SK-N-SH treated with all-trans-retinoic acid at 6 μM for 48 hours (cell line): ENCODE data around the gene EXOSC10.

Source experiments
- ATAC-seq: fragments of 200-7000 bp; cut with Tn5 transposase; 3 replicates; pipeline ENCODE4 v1.9.1; 2020; ENCODE audit warnings: mild to moderate bottlenecking, moderate library complexity
- ARNTL ChIP-seq: fragments of 450-650 bp; formaldehyde crosslinking; IDR thresholded peaks from 2 replicates; pipeline ENCODE4 v1.5.0; 2020; ENCODE audit warnings: low read depth, mild to moderate bottlenecking, moderate library complexity, borderline replicate concordance
- BACH2 ChIP-seq: fragments of 250-450 bp; sonication (Bioruptor Pico); IDR thresholded peaks from 2 replicates; pipeline ENCODE4 v1.9.0; 2021; ENCODE audit warnings: mild to moderate bottlenecking, borderline replicate concordance
- CSDC2 ChIP-seq: fragments of 250-450 bp; sonication (Bioruptor Pico); IDR thresholded peaks from 2 replicates; pipeline ENCODE4 v1.5.0; 2020; ENCODE audit warnings: mild to moderate bottlenecking, moderate library complexity
- ESRRG ChIP-seq: fragments of 250-450 bp; sonication (Bioruptor Pico); IDR thresholded peaks from 2 replicates; pipeline ENCODE4 v1.6.1; 2021; ENCODE audit warnings: mild to moderate bottlenecking
- GLIS3 ChIP-seq: fragments of 250-450 bp; sonication (Bioruptor Pico); IDR thresholded peaks from 2 replicates; pipeline ENCODE4 v1.5.0; 2020; ENCODE audit warnings: mild to moderate bottlenecking, moderate library complexity
- ISL1 ChIP-seq: fragments of 250-450 bp; sonication (Bioruptor Pico); IDR thresholded peaks from 2 replicates; pipeline ENCODE4 v2.1.2; 2022; ENCODE audit warnings: mild to moderate bottlenecking, moderate library complexity
- OSR1 ChIP-seq: fragments of 250-450 bp; sonication (Bioruptor Pico); IDR thresholded peaks from 2 replicates; pipeline ENCODE4 v1.8.0; 2022; ENCODE audit warnings: moderate library complexity, mild to moderate bottlenecking, inconsistent platforms
- PPARA ChIP-seq: fragments of 250-450 bp; sonication (Bioruptor Pico); IDR thresholded peaks from 2 replicates; pipeline ENCODE4 v1.5.0; 2020; ENCODE audit warnings: mild to moderate bottlenecking, borderline replicate concordance
- RARB ChIP-seq: fragments of 250-450 bp; sonication (Bioruptor Pico); IDR thresholded peaks from 2 replicates; pipeline ENCODE4 v1.8.0; 2021; ENCODE audit warnings: mild to moderate bottlenecking, moderate library complexity
- SNAI2 ChIP-seq: fragments of 250-450 bp; sonication (Bioruptor Pico); IDR thresholded peaks from 2 replicates; pipeline ENCODE4 v1.5.0; 2020; ENCODE audit warnings: mild to moderate bottlenecking, moderate library complexity
- TOX ChIP-seq: fragments of 250-450 bp; sonication (Bioruptor Pico); IDR thresholded peaks from 2 replicates; pipeline ENCODE4 v1.8.0; 2021; ENCODE audit warnings: mild to moderate bottlenecking, moderate library complexity, borderline replicate concordance
- ZC3H10 ChIP-seq: fragments of 250-450 bp; sonication (Bioruptor Pico); IDR thresholded peaks from 2 replicates; pipeline ENCODE4 v1.5.1; 2021; ENCODE audit warnings: mild to moderate bottlenecking, moderate library complexity
- ZFP3 ChIP-seq: fragments of 250-450 bp; sonication (Bioruptor Pico); IDR thresholded peaks from 2 replicates; pipeline ENCODE4 v1.5.0; 2020; ENCODE audit warnings: mild to moderate bottlenecking, moderate library complexity
- ZFP30 ChIP-seq: fragments of 450-650 bp; formaldehyde crosslinking; IDR thresholded peaks from 2 replicates; pipeline ENCODE4 v1.5.0; 2022; ENCODE audit warnings: mild to moderate bottlenecking, moderate library complexity
- ZNF565 ChIP-seq: fragments of 450-650 bp; formaldehyde crosslinking; conservative IDR thresholded peaks from 2 replicates; pipeline ENCODE4 v1.5.0; 2020; ENCODE audit warnings: low read depth, mild to moderate bottlenecking, moderate library complexity
- ZNF70 ChIP-seq: fragments of 450-650 bp; formaldehyde crosslinking; IDR thresholded peaks from 2 replicates; pipeline ENCODE4 v1.5.0; 2020; ENCODE audit warnings: mild to moderate bottlenecking, moderate library complexity
- ZNF8 ChIP-seq: fragments of 450-650 bp; formaldehyde crosslinking; IDR thresholded peaks from 2 replicates; pipeline ENCODE4 v1.5.0; 2020; ENCODE audit warnings: mild to moderate bottlenecking, moderate library complexity
- TF ChIP-seq, protein P1 (sequence below): fragments of 250-450 bp; sonication (Bioruptor Pico); IDR thresholded peaks from 2 replicates; pipeline ENCODE4 v1.5.1; 2021; ENCODE audit warnings: mild to moderate bottlenecking, moderate library complexity
- TF ChIP-seq, protein P2 (sequence below): fragments of 250-450 bp; sonication (Bioruptor Pico); IDR thresholded peaks from 2 replicates; pipeline ENCODE4 v1.5.0; 2020; ENCODE audit warnings: mild to moderate bottlenecking, moderate library complexity
- TF ChIP-seq, protein P3 (sequence below): fragments of 250-450 bp; sonication (Bioruptor Pico); IDR thresholded peaks from 2 replicates; pipeline ENCODE4 v1.5.1; 2020; ENCODE audit warnings: low read depth, mild to moderate bottlenecking, moderate library complexity
- TF ChIP-seq, protein P4 (sequence below): fragments of 250-450 bp; sonication (Bioruptor Pico); IDR thresholded peaks from 2 replicates; pipeline ENCODE4 v1.8.0; 2020; ENCODE audit warnings: mild to moderate bottlenecking, moderate library complexity, borderline replicate concordance

The EXOSC10 gene

DNA sequence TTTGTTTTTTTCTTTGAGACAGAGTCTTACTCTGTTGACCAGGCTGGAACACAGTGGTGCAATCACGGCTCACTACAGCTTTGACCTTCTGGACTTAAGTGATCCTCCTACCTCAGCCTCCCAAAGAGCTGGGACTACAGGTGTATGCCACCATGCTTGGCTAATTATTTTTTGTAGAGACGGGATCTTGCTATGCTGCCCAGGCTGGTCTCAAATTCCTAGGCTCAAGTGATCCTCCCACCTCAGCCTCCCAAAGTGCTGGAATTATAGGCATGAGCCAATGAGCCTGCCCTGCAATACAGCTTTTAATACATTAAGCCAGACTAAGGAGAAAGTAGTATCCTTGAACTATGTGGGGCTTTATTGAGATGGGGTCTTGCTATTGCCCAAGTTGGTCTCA lies 16.6 kb upstream of the EXOSC10 start:
- TF ChIP-seq RARB (CRISPR knock-in tag) (no peak), ZC3H10 (CRISPR knock-in tag) (no peak), ESRRG (no peak), ISL1 (CRISPR knock-in tag) (no peak), ZNF70 (CRISPR knock-in tag) (no peak), ZNF565 (no peak), OSR1 (CRISPR knock-in tag) (no peak), ZFP3 (CRISPR knock-in tag) (no peak), TOX (CRISPR knock-in tag) (no peak), ZFP30 (CRISPR knock-in tag) (no peak), BACH2 (CRISPR knock-in tag) (no peak), CSDC2 (no peak)
- TF ChIP-seq, protein P1, sequence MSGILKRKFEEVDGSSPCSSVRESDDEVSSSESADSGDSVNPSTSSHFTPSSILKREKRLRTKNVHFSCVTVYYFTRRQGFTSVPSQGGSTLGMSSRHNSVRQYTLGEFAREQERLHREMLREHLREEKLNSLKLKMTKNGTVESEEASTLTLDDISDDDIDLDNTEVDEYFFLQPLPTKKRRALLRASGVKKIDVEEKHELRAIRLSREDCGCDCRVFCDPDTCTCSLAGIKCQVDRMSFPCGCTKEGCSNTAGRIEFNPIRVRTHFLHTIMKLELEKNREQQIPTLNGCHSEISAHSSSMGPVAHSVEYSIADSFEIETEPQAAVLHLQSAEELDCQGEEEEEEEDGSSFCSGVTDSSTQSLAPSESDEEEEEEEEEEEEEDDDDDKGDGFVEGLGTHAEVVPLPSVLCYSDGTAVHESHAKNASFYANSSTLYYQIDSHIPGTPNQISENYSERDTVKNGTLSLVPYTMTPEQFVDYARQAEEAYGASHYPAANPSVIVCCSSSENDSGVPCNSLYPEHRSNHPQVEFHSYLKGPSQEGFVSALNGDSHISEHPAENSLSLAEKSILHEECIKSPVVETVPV (CRISPR knock-in tag): no peak
- TF ChIP-seq, protein P2, sequence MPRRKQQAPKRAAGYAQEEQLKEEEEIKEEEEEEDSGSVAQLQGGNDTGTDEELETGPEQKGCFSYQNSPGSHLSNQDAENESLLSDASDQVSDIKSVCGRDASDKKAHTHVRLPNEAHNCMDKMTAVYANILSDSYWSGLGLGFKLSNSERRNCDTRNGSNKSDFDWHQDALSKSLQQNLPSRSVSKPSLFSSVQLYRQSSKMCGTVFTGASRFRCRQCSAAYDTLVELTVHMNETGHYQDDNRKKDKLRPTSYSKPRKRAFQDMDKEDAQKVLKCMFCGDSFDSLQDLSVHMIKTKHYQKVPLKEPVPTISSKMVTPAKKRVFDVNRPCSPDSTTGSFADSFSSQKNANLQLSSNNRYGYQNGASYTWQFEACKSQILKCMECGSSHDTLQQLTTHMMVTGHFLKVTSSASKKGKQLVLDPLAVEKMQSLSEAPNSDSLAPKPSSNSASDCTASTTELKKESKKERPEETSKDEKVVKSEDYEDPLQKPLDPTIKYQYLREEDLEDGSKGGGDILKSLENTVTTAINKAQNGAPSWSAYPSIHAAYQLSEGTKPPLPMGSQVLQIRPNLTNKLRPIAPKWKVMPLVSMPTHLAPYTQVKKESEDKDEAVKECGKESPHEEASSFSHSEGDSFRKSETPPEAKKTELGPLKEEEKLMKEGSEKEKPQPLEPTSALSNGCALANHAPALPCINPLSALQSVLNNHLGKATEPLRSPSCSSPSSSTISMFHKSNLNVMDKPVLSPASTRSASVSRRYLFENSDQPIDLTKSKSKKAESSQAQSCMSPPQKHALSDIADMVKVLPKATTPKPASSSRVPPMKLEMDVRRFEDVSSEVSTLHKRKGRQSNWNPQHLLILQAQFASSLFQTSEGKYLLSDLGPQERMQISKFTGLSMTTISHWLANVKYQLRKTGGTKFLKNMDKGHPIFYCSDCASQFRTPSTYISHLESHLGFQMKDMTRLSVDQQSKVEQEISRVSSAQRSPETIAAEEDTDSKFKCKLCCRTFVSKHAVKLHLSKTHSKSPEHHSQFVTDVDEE (CRISPR knock-in tag): no peak
- TF ChIP-seq, protein P3, sequence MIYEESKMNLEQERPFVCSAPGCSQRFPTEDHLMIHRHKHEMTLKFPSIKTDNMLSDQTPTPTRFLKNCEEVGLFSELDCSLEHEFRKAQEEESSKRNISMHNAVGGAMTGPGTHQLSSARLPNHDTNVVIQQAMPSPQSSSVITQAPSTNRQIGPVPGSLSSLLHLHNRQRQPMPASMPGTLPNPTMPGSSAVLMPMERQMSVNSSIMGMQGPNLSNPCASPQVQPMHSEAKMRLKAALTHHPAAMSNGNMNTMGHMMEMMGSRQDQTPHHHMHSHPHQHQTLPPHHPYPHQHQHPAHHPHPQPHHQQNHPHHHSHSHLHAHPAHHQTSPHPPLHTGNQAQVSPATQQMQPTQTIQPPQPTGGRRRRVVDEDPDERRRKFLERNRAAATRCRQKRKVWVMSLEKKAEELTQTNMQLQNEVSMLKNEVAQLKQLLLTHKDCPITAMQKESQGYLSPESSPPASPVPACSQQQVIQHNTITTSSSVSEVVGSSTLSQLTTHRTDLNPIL: no peak
- ATAC-seq: no peak

DNA sequence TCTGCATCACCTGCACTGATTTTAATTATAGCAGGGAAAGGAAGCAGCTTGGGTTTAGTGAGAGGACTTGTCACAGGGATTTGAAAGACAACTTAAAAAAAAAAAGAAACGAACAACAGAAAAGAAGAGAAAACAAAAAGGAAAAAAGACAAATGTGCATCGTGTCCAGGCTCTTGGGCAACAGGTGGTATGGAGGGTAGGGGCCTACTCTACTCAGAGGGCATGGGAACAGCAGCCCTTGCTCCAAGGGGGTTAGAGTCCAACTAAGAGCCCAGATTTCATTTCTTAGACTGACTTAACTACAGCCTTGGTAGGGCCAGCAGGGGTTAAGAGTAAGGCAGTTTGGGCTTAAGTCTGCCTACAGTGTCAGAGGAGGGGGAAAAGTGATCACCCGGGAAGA lies 15.3 kb upstream of the EXOSC10 start:
- no peak for TF ChIP-seq OSR1 (CRISPR knock-in tag)
- TF ChIP-seq ZNF70 (CRISPR knock-in tag): no peak
- TF ChIP-seq ZNF8 (CRISPR knock-in tag): no peak
- TF ChIP-seq ZFP3 (CRISPR knock-in tag): no peak
- no peak for TF ChIP-seq ZC3H10 (CRISPR knock-in tag)
- no peak for TF ChIP-seq ZNF565
- no peak for TF ChIP-seq PPARA
- TF ChIP-seq, protein P2 (CRISPR knock-in tag): no peak
- TF ChIP-seq, protein P4, sequence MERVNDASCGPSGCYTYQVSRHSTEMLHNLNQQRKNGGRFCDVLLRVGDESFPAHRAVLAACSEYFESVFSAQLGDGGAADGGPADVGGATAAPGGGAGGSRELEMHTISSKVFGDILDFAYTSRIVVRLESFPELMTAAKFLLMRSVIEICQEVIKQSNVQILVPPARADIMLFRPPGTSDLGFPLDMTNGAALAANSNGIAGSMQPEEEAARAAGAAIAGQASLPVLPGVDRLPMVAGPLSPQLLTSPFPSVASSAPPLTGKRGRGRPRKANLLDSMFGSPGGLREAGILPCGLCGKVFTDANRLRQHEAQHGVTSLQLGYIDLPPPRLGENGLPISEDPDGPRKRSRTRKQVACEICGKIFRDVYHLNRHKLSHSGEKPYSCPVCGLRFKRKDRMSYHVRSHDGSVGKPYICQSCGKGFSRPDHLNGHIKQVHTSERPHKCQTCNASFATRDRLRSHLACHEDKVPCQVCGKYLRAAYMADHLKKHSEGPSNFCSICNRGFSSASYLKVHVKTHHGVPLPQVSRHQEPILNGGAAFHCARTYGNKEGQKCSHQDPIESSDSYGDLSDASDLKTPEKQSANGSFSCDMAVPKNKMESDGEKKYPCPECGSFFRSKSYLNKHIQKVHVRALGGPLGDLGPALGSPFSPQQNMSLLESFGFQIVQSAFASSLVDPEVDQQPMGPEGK: no peak
- TF ChIP-seq CSDC2: no peak
- no peak for TF ChIP-seq ISL1 (CRISPR knock-in tag)
- TF ChIP-seq, protein P3: no peak
- TF ChIP-seq RARB (CRISPR knock-in tag): no peak
- TF ChIP-seq BACH2 (CRISPR knock-in tag): no peak
- TF ChIP-seq GLIS3: no peak
- no peak for TF ChIP-seq SNAI2
- TF ChIP-seq, protein P1 (CRISPR knock-in tag): no peak
- TF ChIP-seq ARNTL (CRISPR knock-in tag): no peak
- ATAC-seq: no peak
